ENCODE results near the gene IFT81. TPM values are rescaled to one million over a fixed set of nuclear protein-coding genes. Genes with fewer than 3 reads are reported as not detected.

Gene IFT81
- total RNA-seq, 1 experiment from 2014 or later = 15.5 TPM

GRCh38 chr12:110230655-110231054 is 106.5 kb downstream of the IFT81 start:
- intact Hi-C loops (cut with micrococcal nuclease; ENCODE audit: unreplicated experiment) = no loop called here
- ATAC-seq (no peak), DNase-seq (ENCODE audit: low read depth, low spot score) (no peak)
- Histone ChIP-seq H3K9me3 (ENCODE audit: control insufficient read depth, insufficient read depth, low read depth, low read length) (no peaks in the 10 kb centered on the region), H3K4me3 (ENCODE audit: low read depth in 2 of 2, low read length in 2 of 2) (no peak overlapping the region), H3K4me1 (ENCODE audit: control insufficient read depth, insufficient read depth, low read length) (no peaks in the 10 kb centered on the region), H3K27me3 (ENCODE audit: control insufficient read depth, insufficient read depth, low read length) (no peaks in the 10 kb centered on the region), H3K36me3 (ENCODE audit: control insufficient read depth, insufficient read depth, low read length) (no peaks in the 10 kb centered on the region), H3K27ac (ENCODE audit: low read length) (no peak overlapping the region)
- TF ChIP-seq, protein P1, sequence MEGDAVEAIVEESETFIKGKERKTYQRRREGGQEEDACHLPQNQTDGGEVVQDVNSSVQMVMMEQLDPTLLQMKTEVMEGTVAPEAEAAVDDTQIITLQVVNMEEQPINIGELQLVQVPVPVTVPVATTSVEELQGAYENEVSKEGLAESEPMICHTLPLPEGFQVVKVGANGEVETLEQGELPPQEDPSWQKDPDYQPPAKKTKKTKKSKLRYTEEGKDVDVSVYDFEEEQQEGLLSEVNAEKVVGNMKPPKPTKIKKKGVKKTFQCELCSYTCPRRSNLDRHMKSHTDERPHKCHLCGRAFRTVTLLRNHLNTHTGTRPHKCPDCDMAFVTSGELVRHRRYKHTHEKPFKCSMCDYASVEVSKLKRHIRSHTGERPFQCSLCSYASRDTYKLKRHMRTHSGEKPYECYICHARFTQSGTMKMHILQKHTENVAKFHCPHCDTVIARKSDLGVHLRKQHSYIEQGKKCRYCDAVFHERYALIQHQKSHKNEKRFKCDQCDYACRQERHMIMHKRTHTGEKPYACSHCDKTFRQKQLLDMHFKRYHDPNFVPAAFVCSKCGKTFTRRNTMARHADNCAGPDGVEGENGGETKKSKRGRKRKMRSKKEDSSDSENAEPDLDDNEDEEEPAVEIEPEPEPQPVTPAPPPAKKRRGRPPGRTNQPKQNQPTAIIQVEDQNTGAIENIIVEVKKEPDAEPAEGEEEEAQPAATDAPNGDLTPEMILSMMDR (IDR thresholded peaks at IDR 0.05) = no peak
- TF ChIP-seq REST (IDR thresholded peaks at IDR 0.05; ENCODE audit: insufficient read depth in 1 of 2, low read depth in 2 of 2, low read length in 1 of 2) (no peak), TCF7L2 (IDR thresholded peaks at IDR 0.05; ENCODE audit: low read depth, low read length) (no peak), SIN3A (IDR thresholded peaks at IDR 0.05; ENCODE audit: borderline replicate concordance, insufficient read depth, low read depth, low read length) (no peak), POLR2AphosphoS5 (IDR thresholded peaks at IDR 0.05; ENCODE audit: low read depth, low read length) (no peak)
- POLR2A ChIA-PET = no interaction called here
- CTCF ChIA-PET = interaction anchor here (0.7 kb wide), 1 partner anchor 40 kb away, joined by 4 read pairs; no protein-coding TSS in a partner anchor
- in situ Hi-C loops (cut with HindIII; ENCODE audit: low pct_unique_long_range_greater_than_20kb, low sequenced_read_pairs) = no loop called here
- BruUV-seq (replicated peaks) = no TSS peak

GRCh38 chr12:110233212-110233903 is 109.2 kb downstream of the IFT81 start:
- ATAC-seq (no peak), DNase-seq (ENCODE audit: low read depth, low spot score) (no peak)
- ChIA-PET CTCF (no interaction called here), POLR2A (no interaction called here)
- no TSS peak for BruUV-seq (replicated peaks)
- H3K27ac ChIP-seq (ENCODE audit: low read length) = no peak overlapping the region
- in situ Hi-C loops (cut with HindIII; ENCODE audit: low pct_unique_long_range_greater_than_20kb, low sequenced_read_pairs) = no loop called here
- H3K4me3 ChIP-seq (ENCODE audit: low read depth in 2 of 2, low read length in 2 of 2) = no peak overlapping the region
- no peaks in the 10 kb centered on the region for H3K27me3 ChIP-seq (ENCODE audit: control insufficient read depth, insufficient read depth, low read length)
- TF ChIP-seq POLR2AphosphoS5 (IDR thresholded peaks at IDR 0.05; ENCODE audit: low read depth, low read length) (no peak), SIN3A (IDR thresholded peaks at IDR 0.05; ENCODE audit: borderline replicate concordance, insufficient read depth, low read depth, low read length) (no peak), REST (IDR thresholded peaks at IDR 0.05; ENCODE audit: insufficient read depth in 1 of 2, low read depth in 2 of 2, low read length in 1 of 2) (no peak), TCF7L2 (IDR thresholded peaks at IDR 0.05; ENCODE audit: low read depth, low read length) (no peak)
- TF ChIP-seq, protein P1 (IDR thresholded peaks at IDR 0.05) = no peak
- no peaks in the 10 kb centered on the region for H3K36me3 ChIP-seq (ENCODE audit: control insufficient read depth, insufficient read depth, low read length)
- intact Hi-C loops (cut with micrococcal nuclease; ENCODE audit: unreplicated experiment) = no loop called here
- no peaks in the 10 kb centered on the region for H3K4me1 ChIP-seq (ENCODE audit: control insufficient read depth, insufficient read depth, low read length)
- H3K9me3 ChIP-seq (ENCODE audit: control insufficient read depth, insufficient read depth, low read depth, low read length) = no peaks in the 10 kb centered on the region

Data from Panc1 (cell line).